GM10266 (cell line): ENCODE data around the gene HYDIN.

Experiments used
- DNase-seq: peaks from one replicate; pipeline ENCODE4 v3.0.0; 2012; ENCODE audit errors: extremely low spot score
- TF ChIP-seq, protein P1 (sequence below): IDR thresholded peaks from 2 replicates; pipeline ENCODE4 v1.5.1; 2012; ENCODE audit warnings: mild to moderate bottlenecking, low read depth; ENCODE audit not compliant: control insufficient read depth, insufficient read depth; ENCODE audit errors: missing control alignments

Gene HYDIN

DNA sequence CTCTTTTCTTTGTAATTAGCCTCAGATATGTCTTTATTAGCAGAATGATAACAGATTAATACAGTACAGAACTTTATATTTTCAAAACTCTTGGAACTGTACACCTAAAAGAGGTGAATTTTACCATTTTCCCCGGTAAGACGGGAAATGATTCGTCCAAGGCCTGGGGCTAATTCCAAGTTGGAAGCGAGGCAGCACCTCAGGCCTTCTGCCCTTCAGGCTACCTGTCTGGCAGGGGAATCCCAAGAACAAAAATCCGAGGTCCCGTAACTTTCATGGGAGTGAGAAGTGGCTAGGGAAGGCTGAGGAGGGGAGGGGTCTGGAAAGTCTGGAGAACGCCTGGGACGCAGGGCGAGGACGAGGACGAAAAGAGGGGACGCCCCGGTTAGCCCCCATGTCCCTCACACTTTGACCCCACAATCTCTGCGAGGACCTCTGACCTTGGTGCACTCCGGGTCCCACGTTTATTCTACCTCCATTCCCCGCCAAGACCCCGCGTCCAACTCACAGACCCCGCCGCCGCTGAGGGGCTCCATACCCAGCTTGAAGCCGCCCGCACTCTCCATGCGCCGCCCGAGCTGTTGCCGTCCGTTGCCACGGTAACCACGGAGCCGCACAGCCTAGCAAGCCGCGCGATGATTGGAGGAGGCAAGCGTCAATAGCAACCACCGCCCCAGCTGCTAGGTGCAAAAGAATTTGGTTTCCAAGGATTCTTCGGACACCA is at the start of gene HYDIN:
HYDIN (minus strand) TSS at position 601 of the 724 bp plus-strand sequence. CDS start 43,827 bp downstream, outside the sequence.
- TF ChIP-seq, protein P1, sequence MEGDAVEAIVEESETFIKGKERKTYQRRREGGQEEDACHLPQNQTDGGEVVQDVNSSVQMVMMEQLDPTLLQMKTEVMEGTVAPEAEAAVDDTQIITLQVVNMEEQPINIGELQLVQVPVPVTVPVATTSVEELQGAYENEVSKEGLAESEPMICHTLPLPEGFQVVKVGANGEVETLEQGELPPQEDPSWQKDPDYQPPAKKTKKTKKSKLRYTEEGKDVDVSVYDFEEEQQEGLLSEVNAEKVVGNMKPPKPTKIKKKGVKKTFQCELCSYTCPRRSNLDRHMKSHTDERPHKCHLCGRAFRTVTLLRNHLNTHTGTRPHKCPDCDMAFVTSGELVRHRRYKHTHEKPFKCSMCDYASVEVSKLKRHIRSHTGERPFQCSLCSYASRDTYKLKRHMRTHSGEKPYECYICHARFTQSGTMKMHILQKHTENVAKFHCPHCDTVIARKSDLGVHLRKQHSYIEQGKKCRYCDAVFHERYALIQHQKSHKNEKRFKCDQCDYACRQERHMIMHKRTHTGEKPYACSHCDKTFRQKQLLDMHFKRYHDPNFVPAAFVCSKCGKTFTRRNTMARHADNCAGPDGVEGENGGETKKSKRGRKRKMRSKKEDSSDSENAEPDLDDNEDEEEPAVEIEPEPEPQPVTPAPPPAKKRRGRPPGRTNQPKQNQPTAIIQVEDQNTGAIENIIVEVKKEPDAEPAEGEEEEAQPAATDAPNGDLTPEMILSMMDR: no peak
- DNase-seq: no peak

DNA sequence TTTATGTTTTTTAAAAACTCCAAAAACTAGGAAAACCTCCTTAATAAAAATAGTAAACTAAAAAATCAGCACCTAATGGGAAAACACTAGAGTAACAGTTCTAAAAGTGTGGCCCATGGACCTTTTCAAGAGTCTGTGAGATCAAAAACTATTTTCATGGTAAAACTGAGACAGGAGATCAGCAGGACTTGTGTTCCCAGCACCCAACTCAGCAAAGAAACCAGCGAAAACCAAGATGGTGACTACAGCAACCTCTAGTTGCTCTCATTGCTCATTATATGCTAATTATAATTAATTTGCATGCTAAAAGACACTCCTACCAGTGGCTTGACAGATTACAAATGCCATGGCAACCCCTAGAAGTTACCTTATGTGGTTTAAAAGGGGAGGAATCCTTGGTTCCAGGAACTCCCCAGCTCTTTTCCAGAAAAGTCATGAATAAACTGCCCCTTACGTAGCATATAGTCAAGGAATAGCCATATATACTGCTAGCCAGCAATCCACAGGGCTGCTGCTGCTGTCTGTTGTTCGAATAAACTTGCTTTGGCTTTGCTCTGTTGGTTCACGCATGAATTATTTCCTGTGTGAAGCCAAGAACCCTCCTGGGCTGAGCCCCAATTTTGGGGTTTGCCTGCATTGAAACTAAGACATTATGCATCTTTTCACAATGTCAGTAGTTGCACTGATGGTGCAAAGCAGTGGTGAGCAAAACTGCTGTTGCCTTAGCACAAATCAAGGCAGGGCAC is 46.2 kb upstream of the HYDIN start:
- no peak for DNase-seq
- TF ChIP-seq, protein P1: no peak

DNA sequence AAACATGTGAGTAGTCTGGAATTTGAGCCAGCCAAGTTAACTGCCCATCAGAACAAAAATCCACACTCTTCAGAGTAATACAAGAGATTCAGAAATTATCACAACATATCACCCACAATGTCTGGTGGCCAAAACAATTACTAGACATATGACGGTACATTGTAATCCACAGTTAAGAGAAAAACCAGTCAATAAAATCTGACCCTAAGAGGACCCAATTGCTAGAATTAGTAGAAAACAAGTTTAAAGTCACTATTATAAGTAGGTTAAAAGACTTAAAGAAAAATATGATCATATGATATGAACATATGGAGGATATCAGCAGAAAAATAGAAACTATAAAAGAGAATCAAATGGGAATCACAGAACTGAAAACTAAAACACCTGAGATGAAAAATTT is 42.9 kb upstream of the HYDIN start:
- TF ChIP-seq, protein P1: no peak
- DNase-seq: no peak

- DNase-seq: no peak
- TF ChIP-seq, protein P1: no peak
Measured at GRCh38 chr16:71264299-71264698, 33.8 kb upstream of the HYDIN start.

GRCh38 chr16:71263582-71263981 is 33.1 kb upstream of the HYDIN start:
- TF ChIP-seq, protein P1: no peak
- DNase-seq: no peak

- no peak for DNase-seq
- TF ChIP-seq, protein P1: no peak
Measured at GRCh38 chr16:71262391-71262790, 31.9 kb upstream of the HYDIN start.

GRCh38 chr16:71260995-71261394 is 30.5 kb upstream of the HYDIN start:
- DNase-seq: no peak
- TF ChIP-seq, protein P1: no peak
